ENCODE data around the gene TUBD1. TPM values are rescaled to one million over a fixed set of nuclear protein-coding genes. Genes with fewer than 3 reads are reported as not detected.
A peak's percentile ranks its signal among the peaks of the same experiment; 100 is the strongest.

TUBD1 gene
- total and polyA plus RNA-seq, 2 of the 13 experiments (the other 11 are each of a cell fraction or from before 2014, with no cell fraction given), result 18.2 to 25.9 TPM

DNA sequence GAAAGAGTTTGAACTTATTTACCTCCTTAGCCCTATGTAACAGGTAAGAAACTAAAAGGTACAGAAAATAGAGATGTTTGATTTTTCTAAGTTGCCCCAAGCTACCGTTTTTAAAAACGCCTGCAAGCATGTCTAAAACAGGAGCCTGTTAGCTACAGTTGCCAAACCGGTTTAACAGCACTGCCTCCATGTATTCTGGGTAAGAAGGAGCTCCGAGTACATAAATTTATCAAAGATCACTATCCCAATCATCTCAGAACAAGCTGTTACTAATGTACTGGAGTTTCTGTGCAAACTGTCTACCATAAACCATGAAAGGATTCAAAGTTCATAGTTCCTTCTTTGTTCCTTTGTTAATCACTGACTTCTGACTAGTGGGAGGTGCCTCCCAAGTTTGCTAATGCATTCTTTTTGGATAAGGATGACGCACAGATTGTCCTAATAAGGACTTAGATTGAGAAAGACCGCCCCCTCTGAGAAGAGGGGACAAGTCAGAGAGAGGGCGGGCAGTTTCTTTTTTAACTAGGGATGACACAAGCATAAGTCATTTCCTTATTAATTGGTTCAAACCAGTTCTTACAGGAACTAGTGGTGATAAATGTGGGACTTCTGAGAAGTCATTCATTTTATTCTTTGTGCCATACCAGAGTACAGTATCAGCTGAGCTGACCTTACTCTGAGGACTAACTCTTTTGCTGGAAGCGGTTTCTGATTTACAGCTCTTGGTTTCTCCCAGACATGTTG, 55.3 kb downstream of the TUBD1 start (continued):
- TF ChIP-seq, protein P1, sequence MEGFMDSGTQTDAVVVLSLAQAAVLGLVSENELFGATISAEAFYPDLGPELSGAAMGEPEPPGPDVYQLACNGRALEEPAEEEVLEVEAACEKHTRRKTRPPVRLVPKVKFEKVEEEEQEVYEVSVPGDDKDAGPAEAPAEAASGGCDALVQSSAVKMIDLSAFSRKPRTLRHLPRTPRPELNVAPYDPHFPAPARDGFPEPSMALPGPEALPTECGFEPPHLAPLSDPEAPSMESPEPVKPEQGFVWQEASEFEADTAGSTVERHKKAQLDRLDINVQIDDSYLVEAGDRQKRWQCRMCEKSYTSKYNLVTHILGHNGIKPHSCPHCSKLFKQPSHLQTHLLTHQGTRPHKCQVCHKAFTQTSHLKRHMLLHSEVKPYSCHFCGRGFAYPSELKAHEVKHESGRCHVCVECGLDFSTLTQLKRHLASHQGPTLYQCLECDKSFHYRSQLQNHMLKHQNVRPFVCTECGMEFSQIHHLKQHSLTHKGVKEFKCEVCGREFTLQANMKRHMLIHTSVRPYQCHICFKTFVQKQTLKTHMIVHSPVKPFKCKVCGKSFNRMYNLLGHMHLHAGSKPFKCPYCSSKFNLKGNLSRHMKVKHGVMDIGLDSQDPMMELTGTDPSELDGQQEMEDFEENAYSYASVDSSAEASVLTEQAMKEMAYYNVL (CRISPR knock-in tag; IDR thresholded peaks at IDR 0.05; ENCODE audit: borderline replicate concordance), result peak; percentile 83; the same call in 1 of the 2 replicates
- TF ChIP-seq YEATS2 (CRISPR knock-in tag; IDR thresholded peaks at IDR 0.05; ENCODE audit: borderline replicate concordance) (peak; percentile 58; the same call in 1 of the 2 replicates), STAT5B (CRISPR knock-in tag; IDR thresholded peaks at IDR 0.05) (peak; percentile 80; the same call in 1 of the 2 replicates), MIER3 (CRISPR knock-in tag; IDR thresholded peaks at IDR 0.05; ENCODE audit: borderline replicate concordance) (peak; percentile 70; the same call in 1 of the 2 replicates), ZNF432 (CRISPR knock-in tag; IDR thresholded peaks at IDR 0.05; ENCODE audit: borderline replicate concordance) (no peak), RFX1 (IDR thresholded peaks at IDR 0.05) (no peak), ZBTB38 (CRISPR knock-in tag; IDR thresholded peaks at IDR 0.05) (no peak), JUN (CRISPR knock-in tag; IDR thresholded peaks at IDR 0.05) (peak; percentile 91), ZNF547 (CRISPR knock-in tag; IDR thresholded peaks at IDR 0.05) (no peak), ZNF331 (CRISPR knock-in tag; IDR thresholded peaks at IDR 0.05) (no peak; the same call in none of the 2 replicates)
- TF ChIP-seq, protein P2, sequence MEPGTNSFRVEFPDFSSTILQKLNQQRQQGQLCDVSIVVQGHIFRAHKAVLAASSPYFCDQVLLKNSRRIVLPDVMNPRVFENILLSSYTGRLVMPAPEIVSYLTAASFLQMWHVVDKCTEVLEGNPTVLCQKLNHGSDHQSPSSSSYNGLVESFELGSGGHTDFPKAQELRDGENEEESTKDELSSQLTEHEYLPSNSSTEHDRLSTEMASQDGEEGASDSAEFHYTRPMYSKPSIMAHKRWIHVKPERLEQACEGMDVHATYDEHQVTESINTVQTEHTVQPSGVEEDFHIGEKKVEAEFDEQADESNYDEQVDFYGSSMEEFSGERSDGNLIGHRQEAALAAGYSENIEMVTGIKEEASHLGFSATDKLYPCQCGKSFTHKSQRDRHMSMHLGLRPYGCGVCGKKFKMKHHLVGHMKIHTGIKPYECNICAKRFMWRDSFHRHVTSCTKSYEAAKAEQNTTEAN (CRISPR knock-in tag; conservative IDR thresholded peaks at IDR 0.05), result peak; percentile 20; the same call in 1 of the 2 replicates
- TF ChIP-seq, protein P3, sequence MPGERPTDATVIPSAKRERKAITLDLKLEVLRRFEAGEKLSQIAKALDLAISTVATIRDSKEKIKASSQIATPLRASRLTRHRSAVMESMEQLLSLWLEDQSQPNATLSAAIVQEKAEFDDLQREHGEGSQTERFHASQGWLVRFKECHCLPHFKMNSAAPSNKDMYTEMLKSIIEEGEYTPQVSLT (CRISPR knock-in tag; IDR thresholded peaks at IDR 0.05; ENCODE audit: borderline replicate concordance, low read depth), result no peak
- TF ChIP-seq, protein P4, sequence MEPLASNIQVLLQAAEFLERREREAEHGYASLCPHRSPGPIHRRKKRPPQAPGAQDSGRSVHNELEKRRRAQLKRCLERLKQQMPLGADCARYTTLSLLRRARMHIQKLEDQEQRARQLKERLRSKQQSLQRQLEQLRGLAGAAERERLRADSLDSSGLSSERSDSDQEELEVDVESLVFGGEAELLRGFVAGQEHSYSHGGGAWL (CRISPR knock-in tag; IDR thresholded peaks at IDR 0.05), result no peak
- TF ChIP-seq, protein P5, sequence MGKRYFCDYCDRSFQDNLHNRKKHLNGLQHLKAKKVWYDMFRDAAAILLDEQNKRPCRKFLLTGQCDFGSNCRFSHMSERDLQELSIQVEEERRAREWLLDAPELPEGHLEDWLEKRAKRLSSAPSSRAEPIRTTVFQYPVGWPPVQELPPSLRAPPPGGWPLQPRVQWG (CRISPR knock-in tag; IDR thresholded peaks at IDR 0.05; ENCODE audit: borderline replicate concordance, low read depth), result no peak
- TF ChIP-seq, protein P6, sequence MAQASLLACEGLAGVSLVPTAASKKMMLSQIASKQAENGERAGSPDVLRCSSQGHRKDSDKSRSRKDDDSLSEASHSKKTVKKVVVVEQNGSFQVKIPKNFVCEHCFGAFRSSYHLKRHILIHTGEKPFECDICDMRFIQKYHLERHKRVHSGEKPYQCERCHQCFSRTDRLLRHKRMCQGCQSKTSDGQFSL (CRISPR knock-in tag; IDR thresholded peaks at IDR 0.05), result no peak
- TF ChIP-seq, protein P7, sequence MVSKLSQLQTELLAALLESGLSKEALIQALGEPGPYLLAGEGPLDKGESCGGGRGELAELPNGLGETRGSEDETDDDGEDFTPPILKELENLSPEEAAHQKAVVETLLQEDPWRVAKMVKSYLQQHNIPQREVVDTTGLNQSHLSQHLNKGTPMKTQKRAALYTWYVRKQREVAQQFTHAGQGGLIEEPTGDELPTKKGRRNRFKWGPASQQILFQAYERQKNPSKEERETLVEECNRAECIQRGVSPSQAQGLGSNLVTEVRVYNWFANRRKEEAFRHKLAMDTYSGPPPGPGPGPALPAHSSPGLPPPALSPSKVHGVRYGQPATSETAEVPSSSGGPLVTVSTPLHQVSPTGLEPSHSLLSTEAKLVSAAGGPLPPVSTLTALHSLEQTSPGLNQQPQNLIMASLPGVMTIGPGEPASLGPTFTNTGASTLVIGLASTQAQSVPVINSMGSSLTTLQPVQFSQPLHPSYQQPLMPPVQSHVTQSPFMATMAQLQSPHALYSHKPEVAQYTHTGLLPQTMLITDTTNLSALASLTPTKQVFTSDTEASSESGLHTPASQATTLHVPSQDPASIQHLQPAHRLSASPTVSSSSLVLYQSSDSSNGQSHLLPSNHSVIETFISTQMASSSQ (IDR thresholded peaks at IDR 0.05; ENCODE audit: low read depth), result peak; percentile 93
- TF ChIP-seq, protein P7 (CRISPR knock-in tag; IDR thresholded peaks at IDR 0.05; ENCODE audit: borderline replicate concordance), result peak; percentile 94
- TF ChIP-seq, protein P8, sequence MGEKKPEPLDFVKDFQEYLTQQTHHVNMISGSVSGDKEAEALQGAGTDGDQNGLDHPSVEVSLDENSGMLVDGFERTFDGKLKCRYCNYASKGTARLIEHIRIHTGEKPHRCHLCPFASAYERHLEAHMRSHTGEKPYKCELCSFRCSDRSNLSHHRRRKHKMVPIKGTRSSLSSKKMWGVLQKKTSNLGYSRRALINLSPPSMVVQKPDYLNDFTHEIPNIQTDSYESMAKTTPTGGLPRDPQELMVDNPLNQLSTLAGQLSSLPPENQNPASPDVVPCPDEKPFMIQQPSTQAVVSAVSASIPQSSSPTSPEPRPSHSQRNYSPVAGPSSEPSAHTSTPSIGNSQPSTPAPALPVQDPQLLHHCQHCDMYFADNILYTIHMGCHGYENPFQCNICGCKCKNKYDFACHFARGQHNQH (CRISPR knock-in tag; IDR thresholded peaks at IDR 0.05), result peak; percentile 79
